ENCODE results near the gene PPP1R18.
"Not testable (repeated sequence)": the region's sequence is repeated elsewhere in the genome, so short reads cannot be mapped to it uniquely, and the experiment has no call there.

PPP1R18 gene

DNA sequence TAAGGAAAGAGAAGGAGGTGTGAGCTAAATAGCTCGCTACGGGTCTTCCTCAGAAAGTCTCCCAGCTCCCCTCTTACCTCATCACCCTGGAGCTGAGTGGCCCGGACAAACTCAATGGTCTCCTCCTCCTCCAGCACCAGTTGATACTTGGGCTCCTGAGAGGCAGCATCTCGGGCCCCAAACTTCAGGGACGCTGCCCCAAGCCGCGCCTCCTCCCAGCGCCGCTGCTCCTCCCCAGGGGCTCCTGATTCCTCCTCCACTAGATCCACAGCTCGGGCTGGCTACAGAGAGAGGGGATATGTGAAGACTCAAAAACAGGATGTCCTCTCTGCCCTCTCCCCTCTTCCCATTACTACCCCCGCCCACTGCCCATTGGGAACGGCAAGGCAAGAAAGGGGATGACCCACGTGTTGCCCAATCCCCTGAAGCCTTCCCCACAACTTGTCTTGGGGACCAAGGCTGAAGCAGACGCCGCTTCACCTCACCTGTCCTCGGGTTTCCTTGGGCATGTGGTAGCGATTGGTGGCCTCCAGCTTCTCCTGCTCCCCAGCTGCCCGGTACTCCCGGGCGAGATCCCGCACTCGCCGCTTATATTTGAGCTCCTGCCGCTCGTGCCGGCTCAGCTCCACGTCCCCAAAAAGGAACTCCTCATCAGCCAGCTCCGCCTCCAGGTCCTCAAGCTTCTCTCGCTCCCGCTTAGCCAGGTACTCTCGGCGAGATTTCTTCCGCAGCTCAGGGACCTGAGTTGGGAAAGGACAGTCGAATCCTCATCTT, 21.3 kb downstream of the PPP1R18 start:
- Histone ChIP-seq H3K36me3 (ENCODE audit: control insufficient read depth, insufficient read depth, low read length) (no peaks in the 10 kb centered on the region), H3K4me1 (peaks cover 7% of the 10 kb centered on the region), H3K4me2 (ENCODE audit: low read length) (no peak overlapping the region), H3K27ac (no peak overlapping the region), H3K27me3 (ENCODE audit: control insufficient read depth, insufficient read depth, low read length) (no peaks in the 10 kb centered on the region), H3K9me3 (ENCODE audit: control insufficient read depth, low read length) (no peaks in the 10 kb centered on the region), H3K79me2 (no peaks in the 10 kb centered on the region), H3K9ac (no peak overlapping the region), H2AFZ (no peak overlapping the region), H3K4me3 (ENCODE audit: low read depth, low read length) (no peak overlapping the region)
- TF ChIP-seq, protein P1, sequence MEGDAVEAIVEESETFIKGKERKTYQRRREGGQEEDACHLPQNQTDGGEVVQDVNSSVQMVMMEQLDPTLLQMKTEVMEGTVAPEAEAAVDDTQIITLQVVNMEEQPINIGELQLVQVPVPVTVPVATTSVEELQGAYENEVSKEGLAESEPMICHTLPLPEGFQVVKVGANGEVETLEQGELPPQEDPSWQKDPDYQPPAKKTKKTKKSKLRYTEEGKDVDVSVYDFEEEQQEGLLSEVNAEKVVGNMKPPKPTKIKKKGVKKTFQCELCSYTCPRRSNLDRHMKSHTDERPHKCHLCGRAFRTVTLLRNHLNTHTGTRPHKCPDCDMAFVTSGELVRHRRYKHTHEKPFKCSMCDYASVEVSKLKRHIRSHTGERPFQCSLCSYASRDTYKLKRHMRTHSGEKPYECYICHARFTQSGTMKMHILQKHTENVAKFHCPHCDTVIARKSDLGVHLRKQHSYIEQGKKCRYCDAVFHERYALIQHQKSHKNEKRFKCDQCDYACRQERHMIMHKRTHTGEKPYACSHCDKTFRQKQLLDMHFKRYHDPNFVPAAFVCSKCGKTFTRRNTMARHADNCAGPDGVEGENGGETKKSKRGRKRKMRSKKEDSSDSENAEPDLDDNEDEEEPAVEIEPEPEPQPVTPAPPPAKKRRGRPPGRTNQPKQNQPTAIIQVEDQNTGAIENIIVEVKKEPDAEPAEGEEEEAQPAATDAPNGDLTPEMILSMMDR (IDR thresholded peaks at IDR 0.05), result no peak

DNA sequence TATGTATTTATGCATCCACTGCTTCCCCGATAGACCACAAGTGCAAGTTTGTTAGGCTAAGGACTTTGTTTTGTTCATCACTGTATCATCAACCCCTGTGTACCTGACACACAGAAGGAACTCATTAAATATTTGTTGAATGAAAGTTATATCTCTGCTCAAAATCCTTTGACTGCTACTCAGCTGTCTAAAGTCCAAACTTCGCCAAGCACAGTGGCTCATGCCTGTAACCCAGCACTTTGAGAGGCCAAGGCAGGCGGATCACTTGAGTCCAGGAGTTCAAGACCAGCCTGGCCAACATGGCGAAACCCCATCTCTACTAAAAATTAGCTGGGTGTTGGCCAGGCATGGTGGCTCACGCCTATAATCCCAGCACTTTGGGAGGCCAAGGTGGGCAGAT, 28.5 kb downstream of the PPP1R18 start:
- H3K9ac ChIP-seq; H3K4me3 ChIP-seq (ENCODE audit: low read depth, low read length); H3K4me2 ChIP-seq (ENCODE audit: low read length); H3K79me2 ChIP-seq; H3K36me3 ChIP-seq (ENCODE audit: control insufficient read depth, insufficient read depth, low read length); H3K4me1 ChIP-seq; H3K27ac ChIP-seq; H2AFZ ChIP-seq; H3K9me3 ChIP-seq (ENCODE audit: control insufficient read depth, low read length); H3K27me3 ChIP-seq (ENCODE audit: control insufficient read depth, insufficient read depth, low read length): not testable (repeated sequence)

DNA sequence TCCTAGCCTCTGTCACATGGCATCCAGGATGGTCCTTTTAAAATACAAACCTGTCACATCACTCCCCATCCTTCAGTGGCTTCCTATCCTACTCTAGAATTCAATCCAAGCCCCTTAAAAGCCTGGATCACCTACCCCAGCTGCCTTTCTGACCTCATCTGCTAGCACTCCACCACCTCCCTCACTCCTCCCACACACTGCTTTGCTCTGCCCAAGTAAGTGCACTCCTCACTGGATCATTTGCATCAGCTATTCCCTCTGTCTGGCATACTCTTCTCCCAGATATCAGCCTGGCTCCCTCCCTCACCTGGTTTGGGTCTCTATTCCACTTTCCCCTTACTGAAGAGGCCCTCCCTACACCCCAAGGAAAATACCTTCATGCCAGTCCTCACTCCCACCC, 29.0 kb downstream of the PPP1R18 start:
- no peak overlapping the region for H3K4me3 ChIP-seq (ENCODE audit: low read depth, low read length)
- no peak overlapping the region for H3K27ac ChIP-seq

DNA sequence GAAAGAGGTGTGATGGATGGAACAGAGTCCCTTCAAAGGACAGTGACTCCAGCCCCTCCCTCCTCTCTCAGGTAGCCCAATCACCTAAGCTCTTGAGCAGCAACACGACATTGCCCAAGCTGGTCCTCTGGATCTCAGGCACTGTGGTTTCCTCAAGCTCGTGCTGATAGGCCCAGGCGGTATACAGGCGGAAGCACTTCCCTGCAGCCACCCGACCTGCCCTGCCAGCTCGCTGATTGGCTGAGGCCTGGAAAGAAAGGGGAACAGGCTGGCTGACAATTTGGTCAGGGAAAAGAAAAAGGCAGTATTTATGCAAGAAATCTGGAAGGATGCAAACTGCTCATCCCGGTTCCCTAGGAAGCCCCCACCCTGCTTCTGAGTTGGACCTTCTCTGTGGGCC, 29.9 kb downstream of the PPP1R18 start:
- no peaks in the 10 kb centered on the region for H3K4me1 ChIP-seq
- no peak overlapping the region for H3K4me3 ChIP-seq (ENCODE audit: low read depth, low read length)
- H3K27me3 ChIP-seq (ENCODE audit: control insufficient read depth, insufficient read depth, low read length), result no peaks in the 10 kb centered on the region
- H3K9me3 ChIP-seq (ENCODE audit: control insufficient read depth, low read length), result no peaks in the 10 kb centered on the region
- H3K36me3 ChIP-seq (ENCODE audit: control insufficient read depth, insufficient read depth, low read length), result no peaks in the 10 kb centered on the region
- H3K9ac ChIP-seq, result no peak overlapping the region
- no peak overlapping the region for H2AFZ ChIP-seq
- H3K79me2 ChIP-seq, result no peaks in the 10 kb centered on the region
- TF ChIP-seq, protein P1 (IDR thresholded peaks at IDR 0.05), result no peak
- no peak overlapping the region for H3K27ac ChIP-seq
- H3K4me2 ChIP-seq (ENCODE audit: low read length), result no peak overlapping the region

More for the DNA sequence above, 29.0 kb downstream of the PPP1R18 start:
- no peaks in the 10 kb centered on the region for H3K9me3 ChIP-seq (ENCODE audit: control insufficient read depth, low read length)
- TF ChIP-seq, protein P1 (IDR thresholded peaks at IDR 0.05), result no peak
- no peak overlapping the region for H3K9ac ChIP-seq
- H3K36me3 ChIP-seq (ENCODE audit: control insufficient read depth, insufficient read depth, low read length), result no peaks in the 10 kb centered on the region
- no peaks in the 10 kb centered on the region for H3K79me2 ChIP-seq
- H3K27me3 ChIP-seq (ENCODE audit: control insufficient read depth, insufficient read depth, low read length), result no peaks in the 10 kb centered on the region
- H3K4me1 ChIP-seq, result no peaks in the 10 kb centered on the region
- no peak overlapping the region for H3K4me2 ChIP-seq (ENCODE audit: low read length)
- H2AFZ ChIP-seq, result no peak overlapping the region

DNA sequence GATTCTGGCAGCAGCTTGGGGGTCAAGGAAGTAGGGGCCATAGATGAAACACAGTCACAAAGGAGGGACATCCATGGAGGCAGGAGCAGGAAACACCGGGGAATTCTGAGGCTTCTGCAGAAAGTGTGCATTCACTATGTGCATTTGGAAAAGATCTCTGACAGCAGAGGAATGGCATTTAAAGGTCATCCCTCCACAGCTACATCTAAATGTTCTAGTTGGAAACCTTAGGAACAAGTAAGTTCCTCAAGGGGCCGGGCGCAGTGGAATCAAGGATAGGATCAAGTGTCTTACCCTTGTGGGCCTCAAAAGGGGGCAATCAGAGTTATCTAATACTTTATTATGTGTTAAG, 30.7 kb downstream of the PPP1R18 start:
- H3K36me3 ChIP-seq (ENCODE audit: control insufficient read depth, insufficient read depth, low read length), result no peaks in the 10 kb centered on the region
- no peaks in the 10 kb centered on the region for H3K27me3 ChIP-seq (ENCODE audit: control insufficient read depth, insufficient read depth, low read length)

More for the DNA sequence above, 30.7 kb downstream of the PPP1R18 start:
- TF ChIP-seq, protein P1 (IDR thresholded peaks at IDR 0.05), result no peak
- Histone ChIP-seq H3K4me1 (no peaks in the 10 kb centered on the region), H3K9ac (no peak overlapping the region), H2AFZ (no peak overlapping the region), H3K27ac (no peak overlapping the region), H3K9me3 (ENCODE audit: control insufficient read depth, low read length) (no peaks in the 10 kb centered on the region), H3K4me3 (ENCODE audit: low read depth, low read length) (no peak overlapping the region), H3K79me2 (no peaks in the 10 kb centered on the region), H3K4me2 (ENCODE audit: low read length) (no peak overlapping the region)

All from parathyroid adenoma (tissue), 2 donors.